ENCODE results near the gene DLG1. TPM values are rescaled to one million over a fixed set of nuclear protein-coding genes. Genes with fewer than 3 reads are reported as not detected.
"Not testable (repeated sequence)": the region's sequence is repeated elsewhere in the genome, so short reads cannot be mapped to it uniquely, and the experiment has no call there.

The DLG1 gene
- polyA plus RNA-seq, 1 donor from 2014 or later, result 43.9 TPM

DNA sequence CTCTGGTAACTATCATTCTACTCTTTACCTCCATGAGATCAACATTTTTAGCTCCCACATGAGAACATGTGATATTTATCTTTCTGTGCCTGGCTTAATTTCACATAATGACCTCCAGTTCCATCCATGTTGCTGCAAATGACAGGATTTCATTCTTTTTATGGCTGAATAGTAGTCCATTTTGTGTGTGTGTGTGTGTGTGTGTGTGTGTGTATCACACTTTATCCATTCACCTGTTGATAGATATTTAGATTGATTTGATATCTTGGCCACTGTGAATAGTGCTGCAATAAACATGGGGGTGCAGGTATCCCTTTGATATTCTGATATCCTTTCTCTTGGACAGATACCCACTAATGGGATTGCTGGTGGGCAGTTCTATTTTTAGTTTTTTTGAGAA lies 18.3 kb downstream of the DLG1 start:
- no peaks in the 10 kb centered on the region for H3K9me2 ChIP-seq (ENCODE audit: insufficient read depth, low read length)
- H3K9me3 ChIP-seq (ENCODE audit: low read length), result no peaks in the 10 kb centered on the region
- H3K36me3 ChIP-seq (ENCODE audit: insufficient read depth, low read length), result no peaks in the 10 kb centered on the region
- H3F3A ChIP-seq (ENCODE audit: insufficient read depth, low read length, poor library complexity, severe bottlenecking), result no peaks in the 10 kb centered on the region
- no peaks in the 10 kb centered on the region for H3K27me3 ChIP-seq (ENCODE audit: insufficient read depth, low read depth, low read length)
- no peak overlapping the region for H3K9ac ChIP-seq (ENCODE audit: low read length)
- peaks cover 11% of the 10 kb centered on the region for H3K79me2 ChIP-seq (replicated peaks; ENCODE audit: insufficient read depth, low read length)
- no peak overlapping the region for H3K4me3 ChIP-seq (ENCODE audit: low read length)
- no peak overlapping the region for H2AFZ ChIP-seq (ENCODE audit: low read depth, low read length)
- no peak overlapping the region for H3K4me2 ChIP-seq (ENCODE audit: low read length)
- H3K27ac ChIP-seq (ENCODE audit: low read length), result no peak overlapping the region
- H4K20me1 ChIP-seq (ENCODE audit: insufficient read depth), result no peaks in the 10 kb centered on the region
- no peak for TF ChIP-seq RAD21 (conservative IDR thresholded peaks at IDR 0.05)
- no peak for TF ChIP-seq SMC3 (conservative IDR thresholded peaks at IDR 0.05; ENCODE audit: poor library complexity)
- TF ChIP-seq REST (IDR thresholded peaks at IDR 0.05; ENCODE audit: borderline replicate concordance), result no peak
- TF ChIP-seq CTCF (IDR thresholded peaks at IDR 0.05; ENCODE audit: poor library complexity, severe bottlenecking), result no peak
- no peak for TF ChIP-seq EZH2 (IDR thresholded peaks at IDR 0.05; ENCODE audit: borderline replicate concordance, insufficient read depth, low read length, poor library complexity, severe bottlenecking)
- no peak for TF ChIP-seq EP300 (conservative IDR thresholded peaks at IDR 0.05; ENCODE audit: poor library complexity, severe bottlenecking)
- TF ChIP-seq TAF1 (IDR thresholded peaks at IDR 0.05; ENCODE audit: low read depth), result no peak
- TF ChIP-seq MXI1 (conservative IDR thresholded peaks at IDR 0.05; ENCODE audit: poor library complexity, severe bottlenecking), result no peak

DNA sequence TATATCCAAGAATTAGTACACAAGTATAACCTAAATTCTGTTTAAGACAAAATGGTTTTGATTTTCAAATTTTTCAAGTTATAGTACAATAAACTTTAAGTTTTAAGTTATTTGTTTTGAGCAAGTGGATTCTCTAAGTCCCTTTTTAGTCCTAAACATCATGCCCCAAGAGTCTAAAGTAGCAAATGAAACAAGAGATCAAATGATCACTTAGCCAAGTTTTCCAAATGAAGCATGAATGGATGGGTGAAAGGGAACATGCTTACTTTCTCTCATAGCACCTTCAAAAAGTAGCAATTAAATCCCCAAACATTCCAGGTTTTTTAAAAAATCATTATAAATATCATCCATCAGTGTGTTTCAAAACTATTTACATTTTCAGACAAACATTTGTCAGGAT lies 19.5 kb downstream of the DLG1 start:
- peaks cover 14% of the 10 kb centered on the region for H3K79me2 ChIP-seq (replicated peaks; ENCODE audit: insufficient read depth, low read length)
- H2AFZ ChIP-seq (ENCODE audit: low read depth, low read length), result no peak overlapping the region
- no peaks in the 10 kb centered on the region for H3K9me3 ChIP-seq (ENCODE audit: low read length)
- TF ChIP-seq RAD21 (conservative IDR thresholded peaks at IDR 0.05) (no peak), REST (IDR thresholded peaks at IDR 0.05; ENCODE audit: borderline replicate concordance) (no peak), POLR2AphosphoS5 (IDR thresholded peaks at IDR 0.05) (no peak), CTCF (IDR thresholded peaks at IDR 0.05; ENCODE audit: poor library complexity, severe bottlenecking) (no peak), EP300 (conservative IDR thresholded peaks at IDR 0.05; ENCODE audit: poor library complexity, severe bottlenecking) (no peak), MXI1 (conservative IDR thresholded peaks at IDR 0.05; ENCODE audit: poor library complexity, severe bottlenecking) (no peak), TAF1 (IDR thresholded peaks at IDR 0.05; ENCODE audit: low read depth) (no peak), SMC3 (conservative IDR thresholded peaks at IDR 0.05; ENCODE audit: poor library complexity) (no peak)
- H3K27me3 ChIP-seq (ENCODE audit: insufficient read depth, low read depth, low read length), result no peaks in the 10 kb centered on the region
- no peaks in the 10 kb centered on the region for H4K20me1 ChIP-seq (ENCODE audit: insufficient read depth)
- H3K27ac ChIP-seq (ENCODE audit: low read length), result no peak overlapping the region
- no peak overlapping the region for H3K4me3 ChIP-seq (ENCODE audit: low read length)
- H3F3A ChIP-seq (ENCODE audit: insufficient read depth, low read length, poor library complexity, severe bottlenecking), result no peaks in the 10 kb centered on the region
- no peaks in the 10 kb centered on the region for H3K9me2 ChIP-seq (ENCODE audit: insufficient read depth, low read length)
- no peaks in the 10 kb centered on the region for H3K36me3 ChIP-seq (ENCODE audit: insufficient read depth, low read length)
- no peak overlapping the region for H3K4me2 ChIP-seq (ENCODE audit: low read length)
- H3K9ac ChIP-seq (ENCODE audit: low read length), result no peak overlapping the region

- H3K9me3 ChIP-seq (ENCODE audit: low read length); H4K20me1 ChIP-seq (ENCODE audit: insufficient read depth); H3K27ac ChIP-seq (ENCODE audit: low read length); H3K9ac ChIP-seq (ENCODE audit: low read length); H3K9me2 ChIP-seq (ENCODE audit: insufficient read depth, low read length); H2AFZ ChIP-seq (ENCODE audit: low read depth, low read length); H3K4me3 ChIP-seq (ENCODE audit: low read length); H3F3A ChIP-seq (ENCODE audit: insufficient read depth, low read length, poor library complexity, severe bottlenecking); H3K27me3 ChIP-seq (ENCODE audit: insufficient read depth, low read depth, low read length); H3K36me3 ChIP-seq (ENCODE audit: insufficient read depth, low read length); H3K4me2 ChIP-seq (ENCODE audit: low read length): not testable (repeated sequence)
- peaks cover 32% of the 10 kb centered on the region for H3K79me2 ChIP-seq (replicated peaks; ENCODE audit: insufficient read depth, low read length)
Measured at GRCh38 chr3:197276808-197277207, 21.6 kb downstream of the DLG1 start.

Data from neural cell (in vitro differentiated cells).